HG03159 (cell line): ENCODE measurements around the gene DENND1A.
"Not testable (repeated sequence)": the region's sequence is repeated elsewhere in the genome, so short reads cannot be mapped to it uniquely, and the experiment has no call there.

ENCODE experiments used
- ATAC-seq: cut with Tn5 transposase; IDR thresholded peaks from one replicate; pipeline ENCODE4 v1.9.1; 2021; ENCODE audit warnings: mild to moderate bottlenecking, moderate library complexity; ENCODE audit not compliant: unreplicated experiment

DENND1A gene

GRCh38 chr9:123823194-123823947 is 106.6 kb downstream of the DENND1A start:
- ATAC-seq, result no peak

- ATAC-seq, result no peak
Observed at GRCh38 chr9:123821619-123822018, 108.3 kb downstream of the DENND1A start.

- no peak for ATAC-seq
Observed at GRCh38 chr9:123820139-123820538, 109.8 kb downstream of the DENND1A start.

GRCh38 chr9:123816817-123817472 is 113.0 kb downstream of the DENND1A start:
- no peak for ATAC-seq

- ATAC-seq, result not testable (repeated sequence)
Observed at GRCh38 chr9:123815856-123816255, 114.1 kb downstream of the DENND1A start.

GRCh38 chr9:123814496-123814895 is 115.4 kb downstream of the DENND1A start:
- no peak for ATAC-seq

- no peak for ATAC-seq
Observed at GRCh38 chr9:123812984-123813383, 116.9 kb downstream of the DENND1A start.

- ATAC-seq, result no peak
Observed at GRCh38 chr9:123807251-123807650, 122.7 kb downstream of the DENND1A start.

GRCh38 chr9:123806829-123807228 is 123.1 kb downstream of the DENND1A start:
- no peak for ATAC-seq

- no peak for ATAC-seq
Observed at GRCh38 chr9:123798195-123798594, 131.7 kb downstream of the DENND1A start.

GRCh38 chr9:123796618-123797484 is 133.1 kb downstream of the DENND1A start:
- ATAC-seq, result no peak

GRCh38 chr9:123796094-123796493 is 133.8 kb downstream of the DENND1A start:
- ATAC-seq, result no peak

GRCh38 chr9:123795336-123795735 is 134.6 kb downstream of the DENND1A start:
- no peak for ATAC-seq

- no peak for ATAC-seq
Observed at GRCh38 chr9:123792501-123792900, 137.4 kb downstream of the DENND1A start.

- no peak for ATAC-seq
Observed at GRCh38 chr9:123789554-123790292, 140.2 kb downstream of the DENND1A start.

- ATAC-seq, result no peak
Observed at GRCh38 chr9:123787416-123787815, 142.5 kb downstream of the DENND1A start.

- no peak for ATAC-seq
Observed at GRCh38 chr9:123784518-123784917, 145.4 kb downstream of the DENND1A start.

- ATAC-seq, result no peak
Observed at GRCh38 chr9:123778232-123778902, 151.6 kb downstream of the DENND1A start.

GRCh38 chr9:123776708-123777537 is 153.0 kb downstream of the DENND1A start:
- ATAC-seq, result no peak
